ENCODE measurements around the gene XRCC5. TPM values are rescaled to one million over a fixed set of nuclear protein-coding genes. Genes with fewer than 3 reads are reported as not detected.

The XRCC5 gene
- total RNA-seq, 4 donors from 2014 or later, result 131 to 157 (median 141) TPM

- Histone ChIP-seq H3K4me1 (no peaks in the 10 kb centered on the region), H3K27me3 (no peaks in the 10 kb centered on the region), H3K27ac (no peak overlapping the region), H3K36me3 (peaks cover 9 to 61% of the 10 kb centered on the region in 2 donors), H3K9me3 (no peaks in the 10 kb centered on the region), H3K4me3 (no peak overlapping the region)
- TF ChIP-seq POLR2A (IDR thresholded peaks at IDR 0.05), result no peak
- no peak for TF ChIP-seq CTCF (IDR thresholded peaks at IDR 0.05 in 4 of 5, conservative IDR thresholded peaks at IDR 0.05 in 1 of 5)
- DNase-seq, result no peak
- in situ Hi-C loops (cut with MboI; ENCODE audit: low sequenced_read_pairs in 4 of 4), result no loop called here
- ATAC-seq, result no peak
- intact Hi-C loops (cut with DNase I; ENCODE audit: low total_unique reads), result no loop called here
Observed at GRCh38 chr2:216160786-216161185, 51.6 kb downstream of the XRCC5 start.

- Histone ChIP-seq H3K27me3 (no peaks in the 10 kb centered on the region), H3K27ac (no peak overlapping the region), H3K9me3 (no peaks in the 10 kb centered on the region), H3K4me3 (no peak overlapping the region), H3K36me3 (peaks cover 9 to 65% of the 10 kb centered on the region in 2 donors), H3K4me1 (no peaks in the 10 kb centered on the region)
- ATAC-seq (no peak), DNase-seq (no peak)
- in situ Hi-C loops (cut with MboI; ENCODE audit: low sequenced_read_pairs in 4 of 4), result no loop called here
- TF ChIP-seq CTCF (IDR thresholded peaks at IDR 0.05 in 4 of 5, conservative IDR thresholded peaks at IDR 0.05 in 1 of 5) (no peak), POLR2A (IDR thresholded peaks at IDR 0.05) (no peak)
- intact Hi-C loops (cut with DNase I; ENCODE audit: low total_unique reads), result no loop called here
Observed at GRCh38 chr2:216161967-216162366, 52.8 kb downstream of the XRCC5 start.

GRCh38 chr2:216163518-216163917, 54.4 kb downstream of the XRCC5 start:
- Histone ChIP-seq H3K36me3 (peaks cover 9 to 71% of the 10 kb centered on the region in 2 donors), H3K27me3 (no peaks in the 10 kb centered on the region), H3K4me1 (no peaks in the 10 kb centered on the region), H3K4me3 (no peak overlapping the region), H3K27ac (no peak overlapping the region), H3K9me3 (no peaks in the 10 kb centered on the region)
- ATAC-seq (no peak), DNase-seq (no peak)
- no peak for TF ChIP-seq CTCF (IDR thresholded peaks at IDR 0.05 in 4 of 5, conservative IDR thresholded peaks at IDR 0.05 in 1 of 5)
- no peak for TF ChIP-seq POLR2A (IDR thresholded peaks at IDR 0.05)
- in situ Hi-C loops (cut with MboI; ENCODE audit: low sequenced_read_pairs in 4 of 4) (no loop called here), intact Hi-C loops (cut with DNase I; ENCODE audit: low total_unique reads) (no loop called here)

- H3K9me3 ChIP-seq, result no peaks in the 10 kb centered on the region
- in situ Hi-C loops (cut with MboI; ENCODE audit: low sequenced_read_pairs in 4 of 4), result no loop called here
- H3K4me3 ChIP-seq, result no peak overlapping the region
- no peaks in the 10 kb centered on the region for H3K4me1 ChIP-seq
- H3K27me3 ChIP-seq, result no peaks in the 10 kb centered on the region
- DNase-seq (no peak), ATAC-seq (no peak)
- intact Hi-C loops (cut with DNase I; ENCODE audit: low total_unique reads), result no loop called here
- TF ChIP-seq CTCF (IDR thresholded peaks at IDR 0.05 in 4 of 5, conservative IDR thresholded peaks at IDR 0.05 in 1 of 5), result no peak
- H3K27ac ChIP-seq, result no peak overlapping the region
- peaks cover 9 to 76% of the 10 kb centered on the region in 2 donors for H3K36me3 ChIP-seq
Observed at GRCh38 chr2:216164087-216164486, 54.9 kb downstream of the XRCC5 start.

- in situ Hi-C loops (cut with MboI; ENCODE audit: low sequenced_read_pairs in 4 of 4) (no loop called here), intact Hi-C loops (cut with DNase I; ENCODE audit: low total_unique reads) (no loop called here)
- no peaks in the 10 kb centered on the region for H3K4me1 ChIP-seq
- no peaks in the 10 kb centered on the region for H3K9me3 ChIP-seq
- H3K27me3 ChIP-seq, result no peaks in the 10 kb centered on the region
- no peak overlapping the region for H3K27ac ChIP-seq
- H3K36me3 ChIP-seq, result peaks cover 9 to 79% of the 10 kb centered on the region in 2 donors
- no peak for ATAC-seq
- no peak for DNase-seq
- H3K4me3 ChIP-seq, result no peak overlapping the region
- TF ChIP-seq CTCF (IDR thresholded peaks at IDR 0.05 in 4 of 5, conservative IDR thresholded peaks at IDR 0.05 in 1 of 5) (no peak), POLR2A (IDR thresholded peaks at IDR 0.05) (no peak)
Observed at GRCh38 chr2:216164576-216164975, 55.4 kb downstream of the XRCC5 start.
